GM18861 (cell line): ENCODE data around the gene HNRNPA2B1.
"Not testable (repeated sequence)": the region's sequence is repeated elsewhere in the genome, so short reads cannot be mapped to it uniquely, and the experiment has no call there.

ENCODE experiments used
- ATAC-seq: cut with Tn5 transposase; IDR thresholded peaks from one replicate; pipeline ENCODE4 v1.9.1; 2021; ENCODE audit not compliant: unreplicated experiment

The HNRNPA2B1 gene

GRCh38 chr7:26198133-26198780 is 2.3 kb downstream of the HNRNPA2B1 start:
- ATAC-seq, result no peak

GRCh38 chr7:26197153-26198115 is 3.1 kb downstream of the HNRNPA2B1 start:
- ATAC-seq, result no peak

GRCh38 chr7:26195867-26196657 is 4.5 kb downstream of the HNRNPA2B1 start:
- ATAC-seq, result no peak

- no peak for ATAC-seq
Observed at GRCh38 chr7:26195182-26195581, 5.4 kb downstream of the HNRNPA2B1 start.

GRCh38 chr7:26194764-26195163 is 5.8 kb downstream of the HNRNPA2B1 start:
- not testable (repeated sequence) for ATAC-seq

- ATAC-seq, result no peak
Observed at GRCh38 chr7:26193432-26194207, 6.9 kb downstream of the HNRNPA2B1 start.

- no peak for ATAC-seq
Observed at GRCh38 chr7:26192485-26193087, 8.0 kb downstream of the HNRNPA2B1 start.

GRCh38 chr7:26191974-26192479 is 8.5 kb downstream of the HNRNPA2B1 start:
- ATAC-seq, result no peak

GRCh38 chr7:26191233-26191973 is 9.1 kb downstream of the HNRNPA2B1 start:
- no peak for ATAC-seq

- no peak for ATAC-seq
Observed at GRCh38 chr7:26190417-26190869, 10.1 kb downstream of the HNRNPA2B1 start.

- no peak for ATAC-seq
Observed at GRCh38 chr7:26189697-26190096, 10.8 kb downstream of the HNRNPA2B1 start.

- no peak for ATAC-seq
Observed at GRCh38 chr7:26188957-26189541, 11.5 kb downstream of the HNRNPA2B1 start.

GRCh38 chr7:26188206-26188956 is 12.2 kb downstream of the HNRNPA2B1 start:
- ATAC-seq, result no peak

GRCh38 chr7:26187380-26188205 is 13.0 kb downstream of the HNRNPA2B1 start:
- no peak for ATAC-seq

- ATAC-seq, result no peak
Observed at GRCh38 chr7:26186364-26187311, 13.9 kb downstream of the HNRNPA2B1 start.

GRCh38 chr7:26185844-26186180 is 14.7 kb downstream of the HNRNPA2B1 start:
- no peak for ATAC-seq
